Small intestine (tissue), 7 donors: ENCODE data around the gene ARL16. TPM values are rescaled to one million over a fixed set of nuclear protein-coding genes. Genes with fewer than 3 reads are reported as not detected.
A peak's percentile ranks its signal among the peaks of the same experiment; 100 is the strongest.

Experiments used
- DNase-seq, 2 donors: peaks; one replicate each; pipeline versions ENCODE4 v3.0.0 to v3.0.0-alpha.2; 2013
- FAIRE-seq: peaks from 2 replicates; lab custom pipeline; 2012; peaks lifted over from hg19 to GRCh38; lab: Jason Lieb, UNC
- H3K27ac ChIP-seq, 3 donors: one replicate each; pipeline ENCODE4 v1.5.1; 2013; ENCODE audit warnings: low read length in 2 of 3, mild to moderate bottlenecking in 2 of 3, control low read depth in 1 of 3, inconsistent platforms in 1 of 3, low read depth in 1 of 3, moderate library complexity in 1 of 3
- H3K27me3 ChIP-seq, 3 donors: one replicate each; pipeline ENCODE4 v1.6.1; 2013; ENCODE audit warnings: low read length in 3 of 3, inconsistent platforms in 1 of 3; ENCODE audit not compliant: control insufficient read depth in 3 of 3, insufficient read depth in 3 of 3
- H3K36me3 ChIP-seq, 3 donors: one replicate each; pipeline ENCODE4 v1.6.1; 2013; ENCODE audit warnings: low read length in 3 of 3, inconsistent platforms in 1 of 3, low read depth in 1 of 3, mild to moderate bottlenecking in 1 of 3, moderate library complexity in 1 of 3; ENCODE audit not compliant: control insufficient read depth in 3 of 3, insufficient read depth in 2 of 3
- H3K4me1 ChIP-seq, 3 donors: one replicate each; pipeline ENCODE4 v1.6.1; 2013; ENCODE audit warnings: low read length in 2 of 3, inconsistent platforms in 1 of 3, low read depth in 1 of 3, mild to moderate bottlenecking in 1 of 3, moderate library complexity in 1 of 3; ENCODE audit not compliant: control insufficient read depth in 3 of 3, insufficient read depth in 2 of 3
- H3K4me3 ChIP-seq, 3 donors: one replicate each; pipeline ENCODE4 v1.5.1; 2013; ENCODE audit warnings: low read length in 3 of 3, control low read depth in 1 of 3, inconsistent platforms in 1 of 3, low read depth in 1 of 3, mild to moderate bottlenecking in 1 of 3, moderate library complexity in 1 of 3
- H3K9me3 ChIP-seq, 2 donors: one replicate each; pipeline ENCODE4 v1.6.1; 2013; ENCODE audit warnings: low read depth in 1 of 2, low read length in 1 of 2; ENCODE audit not compliant: control insufficient read depth in 2 of 2, insufficient read depth in 1 of 2
- WGBS, 3 donors: extraction: QIAGEN DNeasy Blood & Tissue Kit; methylation state at CpG; one replicate each; pipeline ENCODE4 v1.1.7; 2013; 5-methylcytosine and 5-hydroxymethylcytosine counted together
- polyA plus RNA-seq, 4 donors: library from polyadenylated mRNA; stranded (reverse) in 3 of 4; unstranded in 1 of 4; fragments of 200-250 nt in 3 of 4; fragments of 120-200 nt in 1 of 4; gene quantifications; one replicate each; pipeline versions ENCODE4 v1.2.1 to v1.2.3, GENCODE V29; 2013
- donor health status: healthy with polysubstance abuse.
- donor health status: control.
- donor health status: control.
- donor health status: Bipolar disorder and iron deficiency.
- donor health status: healthy.

Gene ARL16
- polyA plus RNA-seq, 4 donors: 34.1 to 76.9 (median 51.4) TPM

DNA sequence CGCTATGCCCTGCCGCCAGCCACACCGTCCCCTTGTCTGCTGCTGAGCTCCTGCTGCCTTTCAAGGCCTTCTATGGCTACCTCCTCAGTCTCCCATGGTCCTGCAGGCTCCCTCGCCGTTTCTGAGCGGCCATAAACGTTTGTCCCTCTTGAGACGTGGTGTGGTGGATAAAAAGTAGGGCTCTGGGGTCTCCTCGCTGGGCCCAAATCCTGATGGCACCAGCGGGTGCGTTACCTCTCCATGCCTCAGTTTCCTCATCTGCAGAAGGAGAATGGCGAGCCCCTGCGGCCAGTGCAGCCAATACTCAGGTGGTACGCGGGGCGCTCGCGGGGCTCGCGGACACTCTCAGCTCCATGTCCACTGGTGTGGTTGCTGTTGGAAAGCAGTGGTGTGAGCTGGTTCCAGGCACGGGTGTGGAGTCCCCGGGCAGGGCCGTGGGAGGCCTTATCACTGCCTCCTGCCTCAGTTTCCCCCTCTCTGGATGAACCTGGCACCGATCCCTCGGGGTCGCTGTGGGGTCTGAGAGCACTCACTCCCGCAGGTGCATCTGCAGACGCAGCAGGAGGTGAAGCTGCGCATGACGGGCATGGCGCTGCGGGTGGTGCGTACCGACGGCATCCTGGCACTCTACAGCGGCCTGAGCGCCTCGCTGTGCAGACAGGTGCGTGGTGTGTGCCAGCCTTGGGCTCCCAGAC is 31.0 kb upstream of the ARL16 start:
- WGBS, 3 donors: 89 to 94% (median 94%) methylated on average over 37 to 39 of the region's 39 CpGs
- H3K27me3 ChIP-seq: peaks cover 0 to 2% (median 0%) of the 10 kb centered on the region in 3 donors
- H3K27ac ChIP-seq: peak overlapping the region in 1 of 3 donors; percentile 49

GRCh38 chr17:81713556-81714411 is 30.2 kb upstream of the ARL16 start:
- FAIRE-seq (no peak), DNase-seq (peak; percentile 64 to 80)

More for the DNA sequence above, 31.0 kb upstream of the ARL16 start:
- peaks cover 4 to 30% (median 5%) of the 10 kb centered on the region in 3 donors for H3K4me1 ChIP-seq
- peaks cover 0 to 52% (median 0%) of the 10 kb centered on the region in 3 donors for H3K36me3 ChIP-seq
- DNase-seq (no peak), FAIRE-seq (no peak)
- H3K9me3 ChIP-seq: no peaks in the 10 kb centered on the region
- H3K4me3 ChIP-seq: peak overlapping the region in 1 of 3 donors; percentile 74

DNA sequence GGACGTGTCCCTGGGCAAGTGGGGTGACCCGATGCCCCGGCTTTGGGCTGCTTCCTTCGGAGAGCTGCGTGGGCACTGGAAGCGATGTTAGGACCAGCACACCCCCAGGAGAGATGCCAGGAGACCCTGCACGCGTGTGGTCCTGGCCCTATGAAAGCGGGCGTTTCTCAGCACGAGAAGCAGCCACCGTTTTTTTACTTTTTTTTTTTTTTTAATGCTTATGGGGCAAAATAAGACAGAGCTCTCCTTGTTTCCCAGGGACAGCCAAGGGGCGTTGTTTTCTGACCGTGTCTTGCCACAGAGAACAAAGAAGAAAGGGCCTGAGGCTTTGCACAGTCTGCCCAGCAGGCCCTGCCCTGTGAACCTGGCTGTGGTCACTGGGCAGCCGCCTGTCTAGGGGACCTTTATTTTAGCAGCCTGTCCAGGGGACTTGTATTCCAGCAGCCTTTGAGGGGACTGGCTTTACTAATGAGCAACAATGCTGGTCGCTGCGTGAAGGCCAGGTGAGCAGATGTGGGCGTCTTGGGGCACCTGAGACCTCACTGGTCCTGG is 29.5 kb upstream of the ARL16 start:
- FAIRE-seq (no peak), DNase-seq (peak in 1 of 2 donors; percentile 52)
- Histone ChIP-seq H3K27me3 (peaks cover 0 to 2% (median 0%) of the 10 kb centered on the region in 3 donors), H3K4me3 (peak overlapping the region; percentile 70 to 90 (median 74)), H3K4me1 (peaks cover 4 to 30% (median 5%) of the 10 kb centered on the region in 3 donors), H3K9me3 (no peaks in the 10 kb centered on the region), H3K27ac (peak overlapping the region; percentile 49 to 86 (median 68)), H3K36me3 (peaks cover 0 to 54% (median 0%) of the 10 kb centered on the region in 3 donors)
- 8 to 35% (median 20%) methylated on average over 15 to 18 of the region's 18 CpGs for WGBS, 3 donors

More at GRCh38 chr17:81713556-81714411, 30.2 kb upstream of the ARL16 start:
- H3K4me3 ChIP-seq: peak overlapping the region in 2 of 3 donors; percentile 74 to 90
- H3K36me3 ChIP-seq: peaks cover 0 to 52% (median 0%) of the 10 kb centered on the region in 3 donors
- H3K9me3 ChIP-seq: no peaks in the 10 kb centered on the region
- peaks cover 4 to 30% (median 5%) of the 10 kb centered on the region in 3 donors for H3K4me1 ChIP-seq
- 29 to 62% (median 51%) methylated on average over 34 to 36 of the region's 36 CpGs for WGBS, 3 donors
- H3K27me3 ChIP-seq: peaks cover 0 to 2% (median 0%) of the 10 kb centered on the region in 3 donors
- H3K27ac ChIP-seq: peak overlapping the region; percentile 49 to 86 (median 68)

- Histone ChIP-seq H3K27me3 (peaks cover 0 to 2% (median 0%) of the 10 kb centered on the region in 3 donors), H3K4me1 (peaks cover 4 to 30% (median 5%) of the 10 kb centered on the region in 3 donors), H3K4me3 (peak overlapping the region; percentile 70 to 90 (median 74)), H3K36me3 (peaks cover 0 to 54% (median 0%) of the 10 kb centered on the region in 3 donors), H3K27ac (peak overlapping the region; percentile 49 to 86 (median 68)), H3K9me3 (no peaks in the 10 kb centered on the region)
- DNase-seq (peak in 1 of 2 donors; percentile 55), FAIRE-seq (no peak)
- 0 to 2% (median 1%) methylated on average over 28 to 41 of the region's 41 CpGs for WGBS, 3 donors
Observed at GRCh38 chr17:81712468-81713003, 28.9 kb upstream of the ARL16 start.

DNA sequence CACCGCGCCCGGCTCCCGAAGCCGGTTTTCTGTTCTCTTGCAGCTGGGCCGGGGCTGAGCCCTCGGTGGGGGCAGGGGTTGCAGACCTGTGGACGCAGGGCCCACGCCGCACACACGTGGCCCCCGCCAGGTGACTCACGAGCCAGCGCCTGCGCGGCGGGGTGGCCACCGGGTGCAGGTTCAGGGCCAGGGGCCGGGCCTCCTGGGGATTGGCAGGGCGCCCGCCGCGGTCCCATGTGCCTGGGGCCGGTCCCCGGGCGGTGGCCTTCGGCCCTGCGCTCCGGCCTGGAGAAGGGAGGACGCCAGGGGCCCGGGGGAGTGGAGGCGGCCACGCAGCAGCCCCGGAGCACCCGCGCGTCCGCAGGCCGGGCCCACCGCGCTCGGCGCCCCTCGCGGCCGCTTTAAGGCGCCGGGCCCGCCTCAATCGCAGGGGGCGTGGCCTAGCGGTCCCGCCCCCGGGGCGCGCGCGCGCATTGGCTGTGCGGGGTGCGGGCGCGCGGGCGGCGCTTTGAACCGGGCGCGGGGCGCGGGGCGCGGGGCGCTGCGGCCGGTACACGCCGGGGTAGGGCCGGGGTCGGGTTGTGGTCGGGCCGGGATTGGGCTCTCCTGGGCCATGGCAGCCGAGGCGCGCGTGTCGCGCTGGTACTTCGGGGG is 28.3 kb upstream of the ARL16 start, which contains the start of gene SLC25A10:
TSS of gene SLC25A10 (plus strand) at position 471 of the 654 bp plus-strand sequence. CDS start at position 614, 143 bp downstream.
- H3K36me3 ChIP-seq: peaks cover 3 to 54% (median 5%) of the 10 kb centered on the region in 3 donors
- WGBS, 3 donors: 0 to 1% (median 1%) methylated on average over 23 to 89 of the region's 89 CpGs

GRCh38 chr17:81710514-81711308 is 27.1 kb upstream of the ARL16 start:
- DNase-seq (peak; percentile 46 to 55), FAIRE-seq (no peak)
- Histone ChIP-seq H3K27me3 (peaks cover 0 to 2% (median 0%) of the 10 kb centered on the region in 3 donors), H3K4me3 (peak overlapping the region; percentile 18 to 46 (median 26)), H3K9me3 (no peaks in the 10 kb centered on the region), H3K27ac (peak overlapping the region; percentile 77 to 85 (median 84)), H3K4me1 (peaks cover 4 to 30% (median 5%) of the 10 kb centered on the region in 3 donors), H3K36me3 (peaks cover 6 to 54% (median 12%) of the 10 kb centered on the region in 3 donors)
- 4 to 16% (median 8%) methylated on average over 29 of the region's 29 CpGs for WGBS, 3 donors

More for the DNA sequence above, 28.3 kb upstream of the ARL16 start, which contains the start of gene SLC25A10:
- Histone ChIP-seq H3K27ac (peak within 1 kb of the TSS; percentile 77 to 86 (median 84)), H3K4me3 (peak within 1 kb of the TSS; percentile 70 to 90 (median 74)), H3K27me3 (peaks cover 0 to 2% (median 0%) of the 10 kb centered on the region in 3 donors), H3K9me3 (no peaks in the 10 kb centered on the region), H3K4me1 (peaks cover 4 to 30% (median 5%) of the 10 kb centered on the region in 3 donors)
- DNase-seq (peak; percentile 93 to 95), FAIRE-seq (no peak)

- no peak for DNase-seq
- no peaks in the 10 kb centered on the region for H3K9me3 ChIP-seq
- no peak overlapping the region for H3K27ac ChIP-seq
- peaks cover 6 to 54% (median 12%) of the 10 kb centered on the region in 3 donors for H3K36me3 ChIP-seq
- H3K4me3 ChIP-seq: no peak overlapping the region
- WGBS, 3 donors: 87 to 92% (median 88%) methylated on average over 17 of the region's 17 CpGs
- H3K4me1 ChIP-seq: peaks cover 4 to 28% (median 5%) of the 10 kb centered on the region in 3 donors
- FAIRE-seq: no peak
- peaks cover 0 to 2% (median 0%) of the 10 kb centered on the region in 3 donors for H3K27me3 ChIP-seq
Observed at GRCh38 chr17:81708739-81709185, 25.2 kb upstream of the ARL16 start.
